ENCODE measurements around the gene POLDIP2. TPM values are rescaled to one million over a fixed set of nuclear protein-coding genes. Genes with fewer than 3 reads are reported as not detected.

Gene POLDIP2
- total RNA-seq, 1 experiment from 2014 or later, result 82.8 TPM

GRCh38 chr17:28327031-28327607 is 30.2 kb downstream of the POLDIP2 start:
- no peaks in the 10 kb centered on the region for H3K9me3 Mint-ChIP-seq
- Histone ChIP-seq H3K79me2 (ENCODE audit: insufficient read depth, low read length) (peaks cover 28% of the 10 kb centered on the region; the same call in 1 of the 2 replicates), H4K91ac (ENCODE audit: insufficient read length, low read depth, low read length) (no peak overlapping the region), H3K4ac (ENCODE audit: low read depth, low read length) (no peak overlapping the region), H2AK5ac (ENCODE audit: insufficient read length, low read length) (no peak overlapping the region), H3K56ac (ENCODE audit: insufficient read length, low read depth, low read length) (no peak overlapping the region), H3K23ac (ENCODE audit: insufficient read length, low read depth, low read length) (no peak overlapping the region), H3T11ph (ENCODE audit: low read length) (no peak overlapping the region), H2BK5ac (ENCODE audit: insufficient read length, low read length) (no peak overlapping the region), H4K8ac (replicated peaks; ENCODE audit: insufficient read length, low read depth, low read length) (no peak overlapping the region), H2BK15ac (ENCODE audit: low read depth, low read length) (no peak overlapping the region), H3K14ac (ENCODE audit: insufficient read depth, low read length) (no peak overlapping the region), H3K23me2 (ENCODE audit: insufficient read length, low read depth, low read length, poor library complexity, severe bottlenecking) (no peaks in the 10 kb centered on the region), H2AFZ (ENCODE audit: low read length) (no peak overlapping the region), H3K4me1 (ENCODE audit: insufficient read depth, low read length) (no peaks in the 10 kb centered on the region), H3K18ac (ENCODE audit: insufficient read length, low read depth, low read length) (no peak overlapping the region), H3K4me2 (ENCODE audit: insufficient read depth, insufficient read length, low read length) (no peak overlapping the region), H3K27me3 (ENCODE audit: insufficient read depth, low read length) (no peaks in the 10 kb centered on the region), H2BK120ac (ENCODE audit: low read depth, low read length, poor library complexity, severe bottlenecking) (no peak overlapping the region), H4K5ac (ENCODE audit: insufficient read length, low read depth, low read length) (no peak overlapping the region), H3K79me1 (ENCODE audit: insufficient read depth, low read depth, low read length, poor library complexity, severe bottlenecking) (peaks cover 9% of the 10 kb centered on the region), H4K20me1 (ENCODE audit: control insufficient read depth, insufficient read depth, insufficient read length) (peaks cover 3% of the 10 kb centered on the region), H3K9ac (ENCODE audit: extremely low read depth, insufficient read length, low read length) (no peak overlapping the region), H2BK20ac (ENCODE audit: low read depth, low read length, poor library complexity, severe bottlenecking) (no peak overlapping the region), H2BK12ac (ENCODE audit: insufficient read length, low read depth, low read length) (no peak overlapping the region), H3K9me3 (ENCODE audit: control insufficient read depth, low read depth, low read length) (no peaks in the 10 kb centered on the region), H3K27ac (ENCODE audit: insufficient read length, low read depth, low read length) (no peak overlapping the region)
- WGBS (ENCODE audit: extremely low coverage, insufficient read length, low lambda C conversion rate), result no CpG with 5 or more reads among the region's 9 CpGs
- no peaks in the 10 kb centered on the region for H3K27me3 Mint-ChIP-seq (ENCODE audit: low read depth)
- no peak overlapping the region for H3K27ac Mint-ChIP-seq
- H3K4me1 Mint-ChIP-seq, result peaks cover 9 to 11% of the 10 kb centered on the region in 2 experiments
- TF ChIP-seq, protein P1, sequence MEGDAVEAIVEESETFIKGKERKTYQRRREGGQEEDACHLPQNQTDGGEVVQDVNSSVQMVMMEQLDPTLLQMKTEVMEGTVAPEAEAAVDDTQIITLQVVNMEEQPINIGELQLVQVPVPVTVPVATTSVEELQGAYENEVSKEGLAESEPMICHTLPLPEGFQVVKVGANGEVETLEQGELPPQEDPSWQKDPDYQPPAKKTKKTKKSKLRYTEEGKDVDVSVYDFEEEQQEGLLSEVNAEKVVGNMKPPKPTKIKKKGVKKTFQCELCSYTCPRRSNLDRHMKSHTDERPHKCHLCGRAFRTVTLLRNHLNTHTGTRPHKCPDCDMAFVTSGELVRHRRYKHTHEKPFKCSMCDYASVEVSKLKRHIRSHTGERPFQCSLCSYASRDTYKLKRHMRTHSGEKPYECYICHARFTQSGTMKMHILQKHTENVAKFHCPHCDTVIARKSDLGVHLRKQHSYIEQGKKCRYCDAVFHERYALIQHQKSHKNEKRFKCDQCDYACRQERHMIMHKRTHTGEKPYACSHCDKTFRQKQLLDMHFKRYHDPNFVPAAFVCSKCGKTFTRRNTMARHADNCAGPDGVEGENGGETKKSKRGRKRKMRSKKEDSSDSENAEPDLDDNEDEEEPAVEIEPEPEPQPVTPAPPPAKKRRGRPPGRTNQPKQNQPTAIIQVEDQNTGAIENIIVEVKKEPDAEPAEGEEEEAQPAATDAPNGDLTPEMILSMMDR (conservative IDR thresholded peaks at IDR 0.05), result no peak
- no peak overlapping the region for H3K4me3 Mint-ChIP-seq
- H3K36me3 Mint-ChIP-seq (ENCODE audit: insufficient read depth in 1 of 3, low read depth in 3 of 3), result peaks cover 22 to 49% (median 44%) of the 10 kb centered on the region in 3 experiments; a peak in 6 of 7 replicates
- DNase-seq, result peak; percentile 18
